A549 (cell line): ENCODE data around the gene CCDC14. TPM values are rescaled to one million over a fixed set of nuclear protein-coding genes. Genes with fewer than 3 reads are reported as not detected.
"Not testable (repeated sequence)": the region's sequence is repeated elsewhere in the genome, so short reads cannot be mapped to it uniquely, and the experiment has no call there.

Experiments used
- ATAC-seq, 2 experiments: fragments of 200-7000 bp in 1 of 2; fragments of >200 bp in 1 of 2; cut with Nextera tagmentation in 1 of 2; cut with Tn5 transposase in 1 of 2; 3 replicates each; pipeline versions ENCODE4 v1.8.0 to v1.9.1; 2018 to 2020; ENCODE audit warnings: mild to moderate bottlenecking in 1 of 2, moderate library complexity in 1 of 2
- CTCF ChIA-PET: fragments of 300-600 bp; sonication (Branson Sonifier 250); formaldehyde crosslinking; extraction: SDS; loops from one replicate; lab custom pipeline; 2021; ENCODE audit warnings: antibody characterized with exemption, inconsistent platforms; lab: Yijun Ruan, JAX
- POLR2A ChIA-PET: fragments of 350-600 bp; formaldehyde crosslinking; extraction: SDS; loops from one replicate; lab custom pipeline; 2021; ENCODE audit warnings: antibody characterized with exemption, inconsistent platforms; lab: Yijun Ruan, JAX
- DNase-seq, 2 experiments: peaks; one replicate each; pipeline versions ENCODE4 v3.0.0 to v3.0.0-alpha.2; 2011 to 2016; ENCODE audit warnings: low read depth in 1 of 2, low spot score in 1 of 2
- FAIRE-seq: peaks from 2 replicates; lab custom pipeline; 2011; peaks lifted over from hg19 to GRCh38; lab: Jason Lieb, UNC
- H3K27ac ChIP-seq, 2 experiments: fragments of >200 bp; sonication (Bioruptor Twin); formaldehyde crosslinking; 3 replicates each; pipeline ENCODE4 v1.5.1; 2016 to 2017
- H3K4me1 ChIP-seq: fragments of >200 bp; sonication (Bioruptor Twin); formaldehyde crosslinking; 3 replicates; pipeline ENCODE4 v1.6.1; 2016
- H3K4me2 ChIP-seq: fragments of >200 bp; sonication (Bioruptor Twin); formaldehyde crosslinking; 3 replicates; pipeline ENCODE4 v1.6.1; 2016
- H3K4me3 ChIP-seq: fragments of >200 bp; sonication (Bioruptor Twin); formaldehyde crosslinking; 3 replicates; pipeline ENCODE4 v1.5.1; 2016
- H3K9me3 ChIP-seq: fragments of >200 bp; sonication (Bioruptor Twin); formaldehyde crosslinking; 3 replicates; pipeline ENCODE4 v1.6.1; 2016
- BHLHE40 ChIP-seq: IDR thresholded peaks from 2 replicates; pipeline ENCODE4 v1.6.1; 2012; ENCODE audit warnings: low read depth, low read length, inconsistent platforms
- CBX8 ChIP-seq: fragments of 200-600 bp; sonication (generic); IDR thresholded peaks from 2 replicates; pipeline ENCODE4 v1.6.1; 2016
- CHD2 ChIP-seq: fragments of 150-350 bp; IDR thresholded peaks from 2 replicates; pipeline ENCODE4 v1.6.1; 2014; ENCODE audit warnings: low read length; ENCODE audit not compliant: partially characterized antibody
- CHD4 ChIP-seq: fragments of 200-600 bp; sonication (generic); IDR thresholded peaks from 2 replicates; pipeline ENCODE4 v1.6.1; 2016; ENCODE audit warnings: antibody characterized with exemption, mild to moderate bottlenecking, borderline replicate concordance
- E2F6 ChIP-seq: IDR thresholded peaks from 2 replicates; pipeline ENCODE4 v1.6.1; 2012; ENCODE audit warnings: low read depth, borderline replicate concordance
- EHF ChIP-seq: fragments of 250-450 bp; sonication (Bioruptor Pico); IDR thresholded peaks from 2 replicates; pipeline ENCODE4 v1.5.0; 2020; ENCODE audit warnings: mild to moderate bottlenecking
- EHMT2 ChIP-seq: fragments of 200-600 bp; sonication (generic); IDR thresholded peaks from 2 replicates; pipeline ENCODE4 v1.6.1; 2016; ENCODE audit warnings: antibody characterized with exemption, low read depth, mild to moderate bottlenecking, moderate library complexity
- ESRRA ChIP-seq: fragments of 150-350 bp; IDR thresholded peaks from 2 replicates; pipeline ENCODE4 v1.6.1; 2014; ENCODE audit warnings: mild to moderate bottlenecking, low read length, borderline replicate concordance
- HEYL ChIP-seq: fragments of 250-450 bp; sonication (Bioruptor Pico); IDR thresholded peaks from 2 replicates; pipeline ENCODE4 v1.8.0; 2021; ENCODE audit warnings: mild to moderate bottlenecking, moderate library complexity
- HOXA7 ChIP-seq: fragments of 250-450 bp; sonication (Bioruptor Pico); IDR thresholded peaks from 2 replicates; pipeline ENCODE4 v1.5.0; 2020; ENCODE audit warnings: mild to moderate bottlenecking, moderate library complexity
- KDM1A ChIP-seq: fragments of 200-600 bp; sonication (generic); IDR thresholded peaks from 2 replicates; pipeline ENCODE4 v1.6.1; 2016; ENCODE audit warnings: low read depth, mild to moderate bottlenecking
- MAZ ChIP-seq: fragments of 150-350 bp; IDR thresholded peaks from 2 replicates; pipeline ENCODE4 v1.6.1; 2014; ENCODE audit warnings: antibody characterized with exemption, low read depth, low read length, borderline replicate concordance
- NFE2L2 ChIP-seq: fragments of 150-350 bp; conservative IDR thresholded peaks from 2 replicates; pipeline ENCODE4 v1.6.1; 2014; ENCODE audit warnings: low read length
- POLR2AphosphoS2 ChIP-seq: conservative IDR thresholded peaks from 2 replicates; pipeline ENCODE4 v1.6.1; 2012; ENCODE audit warnings: low read length, improper control_type of control experiment, inconsistent platforms
- RAD21 ChIP-seq, 2 experiments: fragments of >200 bp in 1 of 2; sonication (Bioruptor Twin) in 1 of 2; formaldehyde crosslinking in 1 of 2; IDR thresholded peaks in 1 of 2; conservative IDR thresholded peaks in 1 of 2; 2 replicates in 1 of 2; 3 replicates in 1 of 2; pipeline ENCODE4 v1.6.1; 2012 to 2018; ENCODE audit warnings: inconsistent platforms in 1 of 2
- RARB ChIP-seq: fragments of 250-450 bp; sonication (Bioruptor Pico); IDR thresholded peaks from 2 replicates; pipeline ENCODE4 v1.8.0; 2021; ENCODE audit warnings: mild to moderate bottlenecking, moderate library complexity
- REST ChIP-seq: fragments of 200-600 bp; sonication (generic); IDR thresholded peaks from 2 replicates; pipeline ENCODE4 v1.6.1; 2016; ENCODE audit warnings: antibody characterized with exemption, mild to moderate bottlenecking, moderate library complexity
- ZFP36 ChIP-seq: fragments of 450-650 bp; IDR thresholded peaks from 2 replicates; pipeline ENCODE4 v1.6.1; 2014; ENCODE audit warnings: borderline replicate concordance; ENCODE audit not compliant: partially characterized antibody
- WGBS: methylation state at CpG from one replicate; pipeline ENCODE4 v1.1.6; 2017; ENCODE audit errors: missing lambda C conversion rate; 5-methylcytosine and 5-hydroxymethylcytosine counted together
- polyA plus RNA-seq, 4 experiments: library from polyadenylated mRNA; depleted of rRNA in 3 of 4; stranded (reverse); fragments of >200 nt; fragmentation: RNase III in 1 of 4; extraction: RNeasy Plus Mini Kit Qiagen cat#74134 plus additional on column Dnase treatment in 1 of 4; gene quantifications; 2 replicates in 3 of 4; 3 replicates in 1 of 4; pipeline ENCODE4 v1.2.3, GENCODE V29; 2011 to 2017

The CCDC14 gene
- polyA plus RNA-seq, 2 of the 4 experiments (the other 2 are of a cell fraction) = 29.3 to 71.4 TPM

DNA sequence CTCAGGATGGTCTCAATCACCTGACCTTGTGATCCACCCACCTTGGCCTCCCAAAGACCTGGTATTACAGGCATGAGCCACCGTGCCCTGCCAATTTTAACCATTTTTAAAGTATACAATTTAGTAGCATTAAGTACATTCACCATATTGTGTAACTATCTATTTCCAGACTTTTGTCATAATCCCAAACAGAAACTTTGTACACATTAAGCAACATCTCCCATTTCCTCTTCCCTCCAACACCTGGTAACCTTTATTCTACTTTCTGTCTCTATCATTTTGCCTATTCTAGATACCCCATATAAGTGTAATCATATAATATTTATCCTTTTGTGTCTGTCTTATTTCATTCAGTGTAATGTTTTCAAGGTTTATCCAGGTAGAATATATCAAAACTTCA, 68.0 kb downstream of the CCDC14 start (continued):
- TF ChIP-seq E2F6 = no peak
- no peak for TF ChIP-seq EHMT2
- TF ChIP-seq CHD2 = no peak

DNA sequence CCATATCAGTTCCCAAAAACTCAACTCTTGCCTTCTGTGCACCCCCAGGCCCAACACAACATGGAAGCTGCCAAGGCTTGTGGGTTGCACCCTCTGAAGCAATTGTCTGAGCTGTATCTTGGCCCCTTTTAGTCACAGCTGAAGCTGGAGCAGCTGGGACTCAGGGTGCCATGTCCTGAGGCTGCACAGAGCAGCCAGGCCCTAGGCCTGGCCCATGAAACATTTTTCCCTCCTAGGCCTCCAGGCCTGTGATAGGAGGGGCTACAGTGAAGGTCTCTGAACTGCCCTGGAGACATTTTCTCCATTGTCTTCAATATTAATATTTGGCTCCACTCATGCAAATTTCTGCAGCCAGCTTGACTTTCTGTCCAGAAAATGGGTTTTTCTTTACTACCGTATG, 68.8 kb downstream of the CCDC14 start:
- TF ChIP-seq EHF = no peak
- TF ChIP-seq ZFP36 = peak; percentile 94
- Histone ChIP-seq H3K27ac (no peak overlapping the region), H3K4me3 (no peak overlapping the region), H3K4me1 (no peaks in the 10 kb centered on the region), H3K4me2 (no peak overlapping the region), H3K9me3 (peaks cover 24% of the 10 kb centered on the region)
- WGBS = 92% methylated on average over 1 of the region's 1 CpG
- ATAC-seq = no peak
- FAIRE-seq = no peak
- CTCF ChIA-PET = interaction anchor here (0.9 to 1.0 kb wide), 2 partner anchors 35 to 240 kb away, joined by 3 read pairs; no protein-coding TSS in a partner anchor
- no peak for DNase-seq
- POLR2A ChIA-PET = no interaction called here

GRCh38 chr3:123890991-123891390, 70.0 kb downstream of the CCDC14 start:
- H3K4me2 ChIP-seq, POLR2A ChIA-PET, ATAC-seq, H3K4me3 ChIP-seq, H3K27ac ChIP-seq, FAIRE-seq, DNase-seq, H3K4me1 ChIP-seq: not testable (repeated sequence)
- WGBS = 20% methylated on average over 1 of the region's 1 CpG
- CTCF ChIA-PET = interaction anchor here (0.9 to 1.7 kb wide), 2 partner anchors 9 to 239 kb away, joined by 3 to 5 read pairs; no protein-coding TSS in a partner anchor
- H3K9me3 ChIP-seq = peaks cover 24% of the 10 kb centered on the region

GRCh38 chr3:123890162-123890561, 70.9 kb downstream of the CCDC14 start:
- WGBS = 78% methylated on average over 3 of the region's 3 CpGs
- ATAC-seq, H3K4me1 ChIP-seq, POLR2A ChIA-PET, H3K4me3 ChIP-seq, DNase-seq, H3K4me2 ChIP-seq, FAIRE-seq, H3K27ac ChIP-seq: not testable (repeated sequence)
- CTCF ChIA-PET = interaction anchor here (1.6 to 1.7 kb wide), 2 partner anchors 9 to 238 kb away, joined by 3 to 5 read pairs; no protein-coding TSS in a partner anchor
- H3K9me3 ChIP-seq = peaks cover 24% of the 10 kb centered on the region

DNA sequence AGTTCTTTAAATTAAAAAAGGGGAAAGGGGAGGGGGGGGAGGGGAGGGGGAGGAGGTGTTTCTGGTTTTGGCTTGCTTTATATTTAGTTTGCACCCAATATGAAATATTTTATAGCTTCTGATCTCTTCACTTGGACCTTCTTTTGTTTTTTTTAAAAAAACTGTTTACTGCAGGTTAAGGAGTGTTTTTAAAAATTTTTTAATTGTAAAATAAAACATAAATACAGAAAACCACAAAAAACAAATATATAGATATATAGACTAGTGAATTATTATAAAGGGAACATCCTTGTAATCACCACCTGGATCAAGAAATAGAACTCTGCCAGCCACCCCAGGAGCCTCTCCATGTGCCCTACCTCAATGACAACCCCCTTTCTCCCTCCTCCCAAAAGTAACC, 76.0 kb downstream of the CCDC14 start:
- H3K4me3 ChIP-seq = peak overlapping the region; percentile 86; the same call in 1 of the 3 replicates
- ATAC-seq (no peak), DNase-seq (no peak), FAIRE-seq (no peak)
- peaks cover 16% of the 10 kb centered on the region for H3K4me1 ChIP-seq
- H3K9me3 ChIP-seq = no peaks in the 10 kb centered on the region
- H3K4me2 ChIP-seq = peak overlapping the region; percentile 90
- CTCF ChIA-PET = interaction anchor here (0.7 to 1.0 kb wide), 2 partner anchors 157 to 184 kb away, joined by 3 to 4 read pairs; no protein-coding TSS in a partner anchor
- POLR2A ChIA-PET = no interaction called here
- H3K27ac ChIP-seq = peak overlapping the region in 1 of 2 experiments; percentile 90; a peak in 3 of 6 replicates
- TF ChIP-seq CHD4 (no peak), RAD21 (conservative IDR thresholded peaks at IDR 0.05 in 1 of 2, IDR thresholded peaks at IDR 0.05 in 1 of 2) (no peak), CBX8 (no peak), KDM1A (no peak), ESRRA (no peak)

DNA sequence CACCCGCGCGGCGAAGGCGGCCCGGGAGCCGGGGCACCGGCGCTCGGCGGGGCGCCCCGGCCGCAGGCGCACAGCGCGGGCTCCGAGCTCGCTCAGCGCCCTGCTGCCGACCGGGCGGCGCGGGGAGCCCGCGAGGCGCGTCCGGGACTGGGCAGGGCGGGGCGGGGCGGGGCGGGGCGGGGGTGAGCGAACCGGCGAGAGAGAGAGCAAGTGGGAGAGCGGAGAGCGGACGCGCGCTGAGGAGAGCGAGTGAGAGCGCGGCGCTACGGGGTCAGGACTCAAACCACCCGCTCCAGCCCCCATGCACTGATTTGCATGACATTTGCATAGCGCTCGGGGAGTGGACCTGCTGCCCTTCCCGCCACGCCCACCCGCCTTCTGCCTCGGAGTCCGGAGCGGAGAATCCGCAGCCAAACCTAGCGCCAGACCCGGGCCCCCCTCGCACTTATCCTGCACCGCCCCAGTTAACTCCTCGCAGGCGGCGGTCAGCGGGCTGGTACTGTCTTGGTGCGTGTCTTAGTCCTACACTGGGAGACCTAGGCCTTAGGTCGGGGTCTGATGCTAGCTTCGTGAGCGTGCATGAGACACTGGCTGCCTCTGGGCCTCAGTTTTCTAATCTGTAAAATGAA, 76.7 kb downstream of the CCDC14 start, which contains the start of gene MYLK:
Gene MYLK (minus strand): TSS at position 130 of the 629 bp plus-strand sequence. CDS start 90,491 bp downstream, outside the sequence.
- peak within 1 kb of the TSS; percentile 90 to 91 for H3K27ac ChIP-seq
- POLR2A ChIA-PET = interaction anchor here (1.0 kb wide), 1 partner anchor 76 kb away, joined by 4 read pairs; the partner anchor contains the start of gene CCDC14
- H3K4me2 ChIP-seq = peak within 1 kb of the TSS; percentile 90
- TF ChIP-seq RARB (CRISPR knock-in tag) = no peak
- TF ChIP-seq ZFP36 = no peak
- TF ChIP-seq NFE2L2 = no peak
- TF ChIP-seq KDM1A = no peak; the same call in 1 of the 2 replicates
- TF ChIP-seq BHLHE40 = no peak
- TF ChIP-seq MAZ = no peak
- TF ChIP-seq REST = no peak
- TF ChIP-seq HEYL (CRISPR knock-in tag) = no peak
- TF ChIP-seq EHMT2 = no peak
- TF ChIP-seq HOXA7 (CRISPR knock-in tag) = no peak
- TF ChIP-seq RAD21 (conservative IDR thresholded peaks at IDR 0.05 in 1 of 2, IDR thresholded peaks at IDR 0.05 in 1 of 2) = peak in 1 of 2 experiments; percentile 16; a peak in 1 of 5 replicates
- TF ChIP-seq POLR2AphosphoS2 = no peak

More for the DNA sequence above, 76.7 kb downstream of the CCDC14 start, which contains the start of gene MYLK:
- peak; percentile 98 to 99 for ATAC-seq
- no peak for FAIRE-seq
- peak; percentile 83 to 93 for DNase-seq
- 18% methylated on average over 7 of the region's 70 CpGs for WGBS
- CTCF ChIA-PET = interaction anchor here (0.7 to 2.7 kb wide), 5 partner anchors 30 to 183 kb away, joined by 3 to 11 read pairs (median 4); no protein-coding TSS in a partner anchor
- Histone ChIP-seq H3K4me1 (peaks cover 16% of the 10 kb centered on the region), H3K4me3 (peak within 1 kb of the TSS; percentile 86), H3K9me3 (no peaks in the 10 kb centered on the region)
